Neural cell (in vitro differentiated cells): Measurements from ENCODE around the gene ARSI. TPM values are rescaled to one million over a fixed set of nuclear protein-coding genes. Genes with fewer than 3 reads are reported as not detected.

Experiments used
- H2AFZ ChIP-seq: fragments of 200-600, 300-800 bp; sonication (generic), shearing (Covaris generic); 2 replicates; pipeline ENCODE4 v1.6.0; 2014; ENCODE audit warnings: low read depth, mild to moderate bottlenecking, antibody characterized with exemption, low read length, moderate library complexity
- H3F3A ChIP-seq: fragments of 200-600 bp; shearing (Covaris generic); 2 replicates; pipeline ENCODE4 v1.6.1; 2016; ENCODE audit warnings: mild to moderate bottlenecking, moderate library complexity, mixed read lengths, antibody characterized with exemption, low read length; ENCODE audit not compliant: insufficient read depth, poor library complexity, severe bottlenecking
- H3K27ac ChIP-seq: fragments of 200-600, 300-800 bp; sonication (generic), shearing (Covaris generic); 2 replicates; pipeline ENCODE4 v1.5.1; 2014; ENCODE audit warnings: mild to moderate bottlenecking, low read length, moderate library complexity
- H3K27me3 ChIP-seq: fragments of 300-800, 200-600 bp; sonication (generic), shearing (Covaris generic); 2 replicates; pipeline ENCODE4 v1.6.0; 2014; ENCODE audit warnings: mild to moderate bottlenecking, low read depth, low read length, moderate library complexity; ENCODE audit not compliant: insufficient read depth
- H3K36me3 ChIP-seq: fragments of 300-800, 200-600 bp; sonication (generic), shearing (Covaris generic); 2 replicates; pipeline ENCODE4 v1.5.1; 2014; ENCODE audit warnings: mild to moderate bottlenecking, antibody characterized with exemption, low read length, moderate library complexity; ENCODE audit not compliant: insufficient read depth
- H3K4me2 ChIP-seq: fragments of 300-800, 200-600 bp; sonication (generic), shearing (Covaris generic); 2 replicates; pipeline ENCODE4 v1.6.0; 2014; ENCODE audit warnings: mild to moderate bottlenecking, low read length
- H3K4me3 ChIP-seq: fragments of 300-800, 200-600 bp; sonication (generic), shearing (Covaris generic); 2 replicates; pipeline ENCODE4 v1.5.1; 2014; ENCODE audit warnings: mild to moderate bottlenecking, low read length, moderate library complexity
- H3K79me2 ChIP-seq: fragments of 200-600 bp; shearing (Covaris generic); replicated peaks from 2 replicates; pipeline ENCODE4 v1.6.0; 2014; ENCODE audit warnings: mild to moderate bottlenecking, low read length, moderate library complexity; ENCODE audit not compliant: insufficient read depth
- H3K9ac ChIP-seq: fragments of 300-800, 200-600 bp; sonication (generic), shearing (Covaris generic); 2 replicates; pipeline ENCODE4 v1.6.1; 2016; ENCODE audit warnings: mild to moderate bottlenecking, low read length, mixed read lengths
- H3K9me2 ChIP-seq: fragments of 200-600 bp; shearing (Covaris generic); 2 replicates; pipeline ENCODE4 v1.6.1; 2016; ENCODE audit warnings: mild to moderate bottlenecking, low read length, mixed read lengths; ENCODE audit not compliant: insufficient read depth
- H3K9me3 ChIP-seq: fragments of 200-600, 300-800 bp; sonication (generic), shearing (Covaris generic); 2 replicates; pipeline ENCODE4 v1.6.1; 2016; ENCODE audit warnings: mild to moderate bottlenecking, mixed run types, low read length, moderate library complexity, mixed read lengths
- H4K20me1 ChIP-seq: fragments of 200-600 bp; shearing (Covaris generic); 2 replicates; pipeline ENCODE4 v1.6.1; 2016; ENCODE audit warnings: mild to moderate bottlenecking, mixed run types; ENCODE audit not compliant: insufficient read depth
- CTCF ChIP-seq: fragments of 450-650 bp; IDR thresholded peaks from 2 replicates; pipeline ENCODE4 v1.5.1; 2014; ENCODE audit warnings: antibody characterized with exemption, mild to moderate bottlenecking, moderate library complexity; ENCODE audit not compliant: poor library complexity, severe bottlenecking
- EP300 ChIP-seq: fragments of 450-650 bp; conservative IDR thresholded peaks from 2 replicates; pipeline ENCODE4 v1.6.1; 2014; ENCODE audit warnings: antibody characterized with exemption, mild to moderate bottlenecking, moderate library complexity; ENCODE audit not compliant: poor library complexity, severe bottlenecking
- EZH2 ChIP-seq: fragments of 200-600, 300-800 bp; shearing (Covaris generic), sonication (generic); IDR thresholded peaks from 2 replicates; pipeline ENCODE4 v1.6.1; 2014; ENCODE audit warnings: antibody characterized with exemption, low read length, borderline replicate concordance, mild to moderate bottlenecking; ENCODE audit not compliant: insufficient read depth, poor library complexity, severe bottlenecking
- MXI1 ChIP-seq: fragments of 450-650 bp; conservative IDR thresholded peaks from 2 replicates; pipeline ENCODE4 v1.6.1; 2014; ENCODE audit warnings: antibody characterized with exemption, mild to moderate bottlenecking; ENCODE audit not compliant: poor library complexity, severe bottlenecking
- POLR2AphosphoS5 ChIP-seq: IDR thresholded peaks from 2 replicates; pipeline ENCODE4 v1.6.1; 2012
- RAD21 ChIP-seq: fragments of 450-650 bp; conservative IDR thresholded peaks from 2 replicates; pipeline ENCODE4 v1.6.1; 2014; ENCODE audit warnings: antibody characterized with exemption, mild to moderate bottlenecking, moderate library complexity
- SMC3 ChIP-seq: fragments of 450-650 bp; conservative IDR thresholded peaks from 2 replicates; pipeline ENCODE4 v1.6.1; 2014; ENCODE audit warnings: antibody characterized with exemption, mild to moderate bottlenecking, moderate library complexity; ENCODE audit not compliant: poor library complexity
- TAF1 ChIP-seq: IDR thresholded peaks from 2 replicates; pipeline ENCODE4 v1.6.1; 2012; ENCODE audit warnings: low read depth
- polyA plus RNA-seq: library from polyadenylated mRNA; depleted of rRNA; stranded (reverse); fragments of >200 nt; gene quantifications from 2 replicates; pipeline ENCODE4 v1.2.3, GENCODE V29; 2014
- TF ChIP-seq, protein P1 (sequence below): IDR thresholded peaks from 2 replicates; pipeline ENCODE4 v1.6.1; 2012; ENCODE audit warnings: borderline replicate concordance

ARSI gene
- polyA plus RNA-seq, 1 donor from 2014 or later = not detected

DNA sequence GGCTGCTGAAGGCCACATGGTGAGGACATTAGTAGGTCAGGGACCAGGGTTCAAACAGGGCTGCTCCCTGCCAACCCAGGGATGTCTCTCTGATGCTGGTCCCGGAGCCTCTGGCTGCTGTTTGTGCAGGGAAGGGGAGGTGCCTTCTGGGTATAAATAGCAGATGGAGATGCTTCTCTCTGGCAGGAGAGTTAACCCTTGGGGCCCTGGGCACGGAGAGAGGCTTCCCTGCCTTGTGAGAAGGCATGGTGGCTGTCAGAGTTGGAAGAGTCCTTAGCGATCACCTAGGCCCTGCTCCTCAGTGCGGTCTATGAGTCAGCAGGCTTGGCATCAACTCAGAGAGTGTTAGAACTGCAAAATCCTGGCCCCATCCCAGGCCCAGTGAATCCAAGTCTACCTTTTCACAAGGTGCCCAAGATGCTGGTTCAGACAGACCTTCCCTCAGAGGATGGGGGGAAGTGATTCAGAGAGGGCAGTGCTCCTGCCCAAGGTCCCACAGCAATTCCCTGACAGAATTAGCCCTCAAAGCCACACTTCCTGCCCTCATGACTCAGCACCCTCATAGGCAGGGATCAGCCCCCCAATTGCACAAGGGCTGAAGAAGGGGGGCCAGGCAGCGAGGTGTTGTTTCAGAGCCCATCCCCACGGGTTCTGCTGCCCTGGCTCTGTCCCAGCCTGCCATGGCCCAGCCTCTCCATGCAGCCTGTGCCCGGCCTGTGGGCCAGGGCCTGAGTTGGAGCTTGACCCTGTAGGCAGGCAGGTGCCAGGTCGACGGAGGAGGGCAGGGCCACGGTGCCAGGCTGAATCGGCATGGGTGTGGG is 38.7 kb downstream of the ARSI start:
- Histone ChIP-seq H3K4me3 (peak overlapping the region; percentile 60), H3K9ac (peak overlapping the region; percentile 62), H3F3A (no peaks in the 10 kb centered on the region), H3K9me3 (no peaks in the 10 kb centered on the region), H3K9me2 (no peaks in the 10 kb centered on the region), H4K20me1 (no peaks in the 10 kb centered on the region), H3K27ac (peak overlapping the region; percentile 73), H3K4me2 (peak overlapping the region; percentile 52), H3K36me3 (no peaks in the 10 kb centered on the region), H3K79me2 (no peaks in the 10 kb centered on the region), H2AFZ (no peak overlapping the region), H3K27me3 (no peaks in the 10 kb centered on the region)
- peak; percentile 60 for TF ChIP-seq SMC3
- TF ChIP-seq EZH2 = no peak
- peak; percentile 41 for TF ChIP-seq RAD21
- peak; percentile 40 for TF ChIP-seq MXI1
- no peak for TF ChIP-seq CTCF
- no peak for TF ChIP-seq EP300
- no peak for TF ChIP-seq POLR2AphosphoS5
- no peak for TF ChIP-seq TAF1
- TF ChIP-seq, protein P1, sequence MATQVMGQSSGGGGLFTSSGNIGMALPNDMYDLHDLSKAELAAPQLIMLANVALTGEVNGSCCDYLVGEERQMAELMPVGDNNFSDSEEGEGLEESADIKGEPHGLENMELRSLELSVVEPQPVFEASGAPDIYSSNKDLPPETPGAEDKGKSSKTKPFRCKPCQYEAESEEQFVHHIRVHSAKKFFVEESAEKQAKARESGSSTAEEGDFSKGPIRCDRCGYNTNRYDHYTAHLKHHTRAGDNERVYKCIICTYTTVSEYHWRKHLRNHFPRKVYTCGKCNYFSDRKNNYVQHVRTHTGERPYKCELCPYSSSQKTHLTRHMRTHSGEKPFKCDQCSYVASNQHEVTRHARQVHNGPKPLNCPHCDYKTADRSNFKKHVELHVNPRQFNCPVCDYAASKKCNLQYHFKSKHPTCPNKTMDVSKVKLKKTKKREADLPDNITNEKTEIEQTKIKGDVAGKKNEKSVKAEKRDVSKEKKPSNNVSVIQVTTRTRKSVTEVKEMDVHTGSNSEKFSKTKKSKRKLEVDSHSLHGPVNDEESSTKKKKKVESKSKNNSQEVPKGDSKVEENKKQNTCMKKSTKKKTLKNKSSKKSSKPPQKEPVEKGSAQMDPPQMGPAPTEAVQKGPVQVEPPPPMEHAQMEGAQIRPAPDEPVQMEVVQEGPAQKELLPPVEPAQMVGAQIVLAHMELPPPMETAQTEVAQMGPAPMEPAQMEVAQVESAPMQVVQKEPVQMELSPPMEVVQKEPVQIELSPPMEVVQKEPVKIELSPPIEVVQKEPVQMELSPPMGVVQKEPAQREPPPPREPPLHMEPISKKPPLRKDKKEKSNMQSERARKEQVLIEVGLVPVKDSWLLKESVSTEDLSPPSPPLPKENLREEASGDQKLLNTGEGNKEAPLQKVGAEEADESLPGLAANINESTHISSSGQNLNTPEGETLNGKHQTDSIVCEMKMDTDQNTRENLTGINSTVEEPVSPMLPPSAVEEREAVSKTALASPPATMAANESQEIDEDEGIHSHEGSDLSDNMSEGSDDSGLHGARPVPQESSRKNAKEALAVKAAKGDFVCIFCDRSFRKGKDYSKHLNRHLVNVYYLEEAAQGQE = no peak

GRCh38 chr5:150263375-150263775 is 39.3 kb downstream of the ARSI start:
- H3K9ac ChIP-seq = peak overlapping the region; percentile 62

More at GRCh38 chr5:150263375-150263775, 39.3 kb downstream of the ARSI start:
- Histone ChIP-seq H3K27ac (peak overlapping the region; percentile 73), H3K27me3 (no peaks in the 10 kb centered on the region), H3F3A (no peaks in the 10 kb centered on the region), H3K4me3 (peak overlapping the region; percentile 60), H2AFZ (no peak overlapping the region), H3K9me3 (no peaks in the 10 kb centered on the region), H3K36me3 (no peaks in the 10 kb centered on the region), H3K9me2 (no peaks in the 10 kb centered on the region), H3K79me2 (no peaks in the 10 kb centered on the region), H3K4me2 (peak overlapping the region; percentile 52), H4K20me1 (no peaks in the 10 kb centered on the region)
- no peak for TF ChIP-seq EZH2
- TF ChIP-seq POLR2AphosphoS5 = peak; percentile 7
